ENCODE results near the gene NCOA7. TPM values are rescaled to one million over a fixed set of nuclear protein-coding genes. Genes with fewer than 3 reads are reported as not detected.

The NCOA7 gene
- total RNA-seq, 1 experiment from 2014 or later: 13.8 TPM

GRCh38 chr6:125869427-125869826 is 78.7 kb downstream of the NCOA7 start:
- ChIA-PET CTCF (no interaction called here), RAD21 (ENCODE audit: low non-redundant PET in 1 of 2, low total read pairs in 2 of 2, uncharacterized antibody in 2 of 2, unreplicated experiment in 2 of 2) (no interaction called here), POLR2A (no interaction called here)
- Histone ChIP-seq H3K4me2 (ENCODE audit: low read length) (no peak overlapping the region), H3K27ac (ENCODE audit: low read depth, low read length) (no peak overlapping the region), H3K27me3 (ENCODE audit: insufficient read depth, low read length) (no peaks in the 10 kb centered on the region), H3K4me3 (replicated peaks in 1 of 2; ENCODE audit: low read depth in 1 of 2, low read length in 2 of 2) (no peak overlapping the region), H3K36me3 (ENCODE audit: control insufficient read depth in 1 of 2, insufficient read depth in 2 of 2, low read length in 2 of 2) (no peaks in the 10 kb centered on the region), H3K9me3 (ENCODE audit: control insufficient read depth in 1 of 2, insufficient read depth in 1 of 2, low read depth in 1 of 2, low read length in 2 of 2) (no peaks in the 10 kb centered on the region), H3K4me1 (ENCODE audit: control insufficient read depth in 1 of 2, insufficient read depth in 2 of 2, low read length in 2 of 2) (peaks cover 15 to 24% of the 10 kb centered on the region in 2 experiments), H2AFZ (ENCODE audit: low read depth, low read length, poor library complexity, severe bottlenecking) (no peak overlapping the region), H3K79me2 (ENCODE audit: insufficient read depth, low read length) (no peaks in the 10 kb centered on the region), H3K9me2 (ENCODE audit: insufficient read depth) (no peaks in the 10 kb centered on the region), H4K20me1 (ENCODE audit: insufficient read depth) (no peaks in the 10 kb centered on the region), H3K9ac (ENCODE audit: low read length) (no peak overlapping the region)
- no TSS peak for BruUV-seq (replicated peaks)
- no peak for ATAC-seq
- TF ChIP-seq POLR2A (IDR thresholded peaks at IDR 0.05; ENCODE audit: borderline replicate concordance, extremely low read depth, insufficient read depth, insufficient read length) (no peak), ZFX (IDR thresholded peaks at IDR 0.05) (no peak), SIN3A (IDR thresholded peaks at IDR 0.05; ENCODE audit: low read depth) (no peak), REST (IDR thresholded peaks at IDR 0.05; ENCODE audit: low read depth) (no peak), TCF7L2 (IDR thresholded peaks at IDR 0.05; ENCODE audit: borderline replicate concordance, extremely low read depth, insufficient read depth, insufficient read length) (no peak)
- no peak for DNase-seq (ENCODE audit: low read depth, low spot score)
- intact Hi-C loops (cut with micrococcal nuclease): no loop called here

GRCh38 chr6:125871365-125871764 is 80.6 kb downstream of the NCOA7 start:
- no peaks in the 10 kb centered on the region for H3K27me3 ChIP-seq (ENCODE audit: insufficient read depth, low read length)
- H3K9ac ChIP-seq (ENCODE audit: low read length): no peak overlapping the region
- no peaks in the 10 kb centered on the region; the same call in 1 of the 2 replicates for H3K9me2 ChIP-seq (ENCODE audit: insufficient read depth)
- no peak overlapping the region for H3K27ac ChIP-seq (ENCODE audit: low read depth, low read length)
- H3K36me3 ChIP-seq (ENCODE audit: control insufficient read depth in 1 of 2, insufficient read depth in 2 of 2, low read length in 2 of 2): no peaks in the 10 kb centered on the region
- intact Hi-C loops (cut with micrococcal nuclease): no loop called here
- POLR2A ChIA-PET: no interaction called here
- no peaks in the 10 kb centered on the region for H3K79me2 ChIP-seq (ENCODE audit: insufficient read depth, low read length)
- CTCF ChIA-PET: no interaction called here
- no peak for DNase-seq (ENCODE audit: low read depth, low spot score)
- no peak overlapping the region for H3K4me2 ChIP-seq (ENCODE audit: low read length)
- no TSS peak for BruUV-seq (replicated peaks)
- H3K4me3 ChIP-seq (replicated peaks in 1 of 2; ENCODE audit: low read depth in 1 of 2, low read length in 2 of 2): no peak overlapping the region
- no peak overlapping the region for H2AFZ ChIP-seq (ENCODE audit: low read depth, low read length, poor library complexity, severe bottlenecking)
- ATAC-seq: no peak
- RAD21 ChIA-PET (ENCODE audit: low non-redundant PET in 1 of 2, low total read pairs in 2 of 2, uncharacterized antibody in 2 of 2, unreplicated experiment in 2 of 2): no interaction called here
- peaks cover 15 to 24% of the 10 kb centered on the region in 2 experiments for H3K4me1 ChIP-seq (ENCODE audit: control insufficient read depth in 1 of 2, insufficient read depth in 2 of 2, low read length in 2 of 2)
- H4K20me1 ChIP-seq (ENCODE audit: insufficient read depth): no peaks in the 10 kb centered on the region
- no peak for TF ChIP-seq EZH2phosphoT487 (IDR thresholded peaks at IDR 0.05; ENCODE audit: borderline replicate concordance)
- no peak for TF ChIP-seq TCF7L2 (IDR thresholded peaks at IDR 0.05; ENCODE audit: borderline replicate concordance, extremely low read depth, insufficient read depth, insufficient read length)
- no peak for TF ChIP-seq EZH2 (IDR thresholded peaks at IDR 0.05)
- TF ChIP-seq ZNF274 (IDR thresholded peaks at IDR 0.05; ENCODE audit: low read depth, low read length): no peak
- no peak for TF ChIP-seq CTCF (IDR thresholded peaks at IDR 0.05 in 2 of 3, conservative IDR thresholded peaks at IDR 0.05 in 1 of 3; ENCODE audit: borderline replicate concordance in 1 of 3, insufficient read depth in 1 of 3, low read depth in 2 of 3, low read length in 2 of 3)
- TF ChIP-seq POLR2AphosphoS5 (IDR thresholded peaks at IDR 0.05; ENCODE audit: low read depth, low read length): no peak
- no peak for TF ChIP-seq REST (IDR thresholded peaks at IDR 0.05; ENCODE audit: low read depth)
- H3K9me3 ChIP-seq (ENCODE audit: control insufficient read depth in 1 of 2, insufficient read depth in 1 of 2, low read depth in 1 of 2, low read length in 2 of 2): no peaks in the 10 kb centered on the region
